ENCODE results near the gene NMS. TPM values are rescaled to one million over a fixed set of nuclear protein-coding genes. Genes with fewer than 3 reads are reported as not detected.

NMS gene
- total and polyA plus RNA-seq, 7 donors: 0.17 TPM; not detected in 6

- H3K27me3 ChIP-seq (ENCODE audit: insufficient read depth in 3 of 3, low read length in 2 of 3): peaks cover 0 to 5% (median 0%) of the 10 kb centered on the region in 3 donors
- no peaks in the 10 kb centered on the region for H3K9me3 ChIP-seq
- TF ChIP-seq CTCF (IDR thresholded peaks at IDR 0.05): no peak
- intact Hi-C loops (cut with DNase I): no loop called here
- H3K4me1 ChIP-seq: no peaks in the 10 kb centered on the region
- H3K36me3 ChIP-seq (ENCODE audit: insufficient read depth in 1 of 2, low read depth in 1 of 2): no peaks in the 10 kb centered on the region
- no peak for DNase-seq
- WGBS, 3 donors: 88 to 90% (median 89%) methylated on average over 8 of the region's 8 CpGs
- no peak for ATAC-seq
- no peak overlapping the region for H3K27ac ChIP-seq
- no peak overlapping the region for H3K4me3 ChIP-seq
Observed at GRCh38 chr2:100476606-100477005, 6.3 kb downstream of the NMS start.

- 39 to 55% (median 52%) methylated on average over 4 of the region's 4 CpGs for WGBS, 3 donors
- Histone ChIP-seq H3K4me3 (no peak overlapping the region), H3K36me3 (ENCODE audit: insufficient read depth in 1 of 2, low read depth in 1 of 2) (no peaks in the 10 kb centered on the region), H3K27me3 (ENCODE audit: insufficient read depth in 3 of 3, low read length in 2 of 3) (peaks cover 0 to 5% (median 0%) of the 10 kb centered on the region in 3 donors), H3K9me3 (no peaks in the 10 kb centered on the region), H3K27ac (no peak overlapping the region), H3K4me1 (no peaks in the 10 kb centered on the region)
- intact Hi-C loops (cut with DNase I): no loop called here
- no peak for DNase-seq
- TF ChIP-seq CTCF (IDR thresholded peaks at IDR 0.05): no peak
- ATAC-seq: no peak
Observed at GRCh38 chr2:100482741-100483140, 12.5 kb downstream of the NMS start.

DNA sequence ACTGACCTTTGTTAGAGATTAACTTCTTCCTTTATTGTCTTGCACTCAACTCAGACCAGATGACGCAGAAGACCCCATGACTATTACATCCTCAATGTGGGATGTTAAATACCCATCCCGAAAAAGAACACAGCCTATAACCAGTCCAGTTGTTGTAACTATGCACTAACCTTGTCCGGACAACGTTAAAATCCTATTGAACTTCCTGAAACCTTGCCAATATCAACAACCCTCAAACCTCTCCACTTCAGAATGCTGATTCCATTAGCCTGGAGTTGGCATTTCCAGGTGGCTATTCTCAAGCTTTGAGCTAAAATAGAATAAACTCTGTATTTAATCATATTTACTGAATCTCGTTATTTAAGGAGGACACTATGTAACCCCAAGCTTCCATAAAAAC is 13.6 kb downstream of the NMS start:
- H3K4me3 ChIP-seq: no peak overlapping the region
- DNase-seq: no peak
- WGBS, 3 donors: 69 to 78% (median 71%) methylated on average over 5 of the region's 5 CpGs
- no peaks in the 10 kb centered on the region for H3K9me3 ChIP-seq
- no peak for ATAC-seq
- H3K27me3 ChIP-seq (ENCODE audit: insufficient read depth in 3 of 3, low read length in 2 of 3): peaks cover 0 to under 1% (median 0%) of the 10 kb centered on the region in 3 donors
- intact Hi-C loops (cut with DNase I): no loop called here
- H3K4me1 ChIP-seq: no peaks in the 10 kb centered on the region
- H3K27ac ChIP-seq: no peak overlapping the region
- no peak for TF ChIP-seq CTCF (IDR thresholded peaks at IDR 0.05)
- H3K36me3 ChIP-seq (ENCODE audit: insufficient read depth in 1 of 2, low read depth in 1 of 2): no peaks in the 10 kb centered on the region

DNA sequence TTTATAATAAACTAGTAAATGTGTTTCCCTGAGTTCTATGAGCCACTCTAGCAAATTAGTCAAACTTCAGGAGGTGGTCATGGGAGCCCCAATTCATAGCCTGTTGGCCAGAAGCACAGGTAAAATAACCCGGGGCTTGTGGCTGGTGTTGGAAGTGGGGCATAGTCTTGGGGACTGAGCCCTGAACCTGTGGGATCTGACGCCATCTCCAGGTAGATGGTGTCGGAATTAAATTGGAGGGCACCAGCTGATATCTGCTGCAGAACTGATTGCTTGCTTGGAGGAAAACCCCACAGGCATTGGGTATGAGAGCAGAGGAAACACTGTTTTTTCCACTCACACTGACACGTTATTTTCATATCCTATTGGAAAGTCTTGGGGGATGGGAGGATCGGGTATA is 14.1 kb downstream of the NMS start:
- H3K4me3 ChIP-seq: no peak overlapping the region
- no peak overlapping the region for H3K27ac ChIP-seq
- WGBS, 3 donors: 76 to 77% (median 77%) methylated on average over 5 of the region's 5 CpGs
- H3K4me1 ChIP-seq: no peaks in the 10 kb centered on the region
- intact Hi-C loops (cut with DNase I): no loop called here
- H3K27me3 ChIP-seq (ENCODE audit: insufficient read depth in 3 of 3, low read length in 2 of 3): no peaks in the 10 kb centered on the region
- H3K9me3 ChIP-seq: no peaks in the 10 kb centered on the region
- H3K36me3 ChIP-seq (ENCODE audit: insufficient read depth in 1 of 2, low read depth in 1 of 2): no peaks in the 10 kb centered on the region
- ATAC-seq (no peak), DNase-seq (no peak)
- TF ChIP-seq CTCF (IDR thresholded peaks at IDR 0.05): no peak

GRCh38 chr2:100485396-100485795 is 15.1 kb downstream of the NMS start:
- 87 to 95% (median 89%) methylated on average over 2 of the region's 2 CpGs for WGBS, 3 donors

More at GRCh38 chr2:100485396-100485795, 15.1 kb downstream of the NMS start:
- no peak overlapping the region for H3K27ac ChIP-seq
- intact Hi-C loops (cut with DNase I): no loop called here
- no peaks in the 10 kb centered on the region for H3K9me3 ChIP-seq
- DNase-seq (no peak), ATAC-seq (no peak)
- H3K4me1 ChIP-seq: no peaks in the 10 kb centered on the region
- no peaks in the 10 kb centered on the region for H3K27me3 ChIP-seq (ENCODE audit: insufficient read depth in 3 of 3, low read length in 2 of 3)
- no peak for TF ChIP-seq CTCF (IDR thresholded peaks at IDR 0.05)
- H3K36me3 ChIP-seq (ENCODE audit: insufficient read depth in 1 of 2, low read depth in 1 of 2): no peaks in the 10 kb centered on the region
- H3K4me3 ChIP-seq: no peak overlapping the region

All from psoas muscle (tissue), 8 donors.